Retina (tissue), 1 donor: ENCODE data around the gene IDI1.

ENCODE experiments used
- DNase-seq: peaks from one replicate; pipeline ENCODE4 v3.0.0-alpha.2; 2016

Gene IDI1

DNA sequence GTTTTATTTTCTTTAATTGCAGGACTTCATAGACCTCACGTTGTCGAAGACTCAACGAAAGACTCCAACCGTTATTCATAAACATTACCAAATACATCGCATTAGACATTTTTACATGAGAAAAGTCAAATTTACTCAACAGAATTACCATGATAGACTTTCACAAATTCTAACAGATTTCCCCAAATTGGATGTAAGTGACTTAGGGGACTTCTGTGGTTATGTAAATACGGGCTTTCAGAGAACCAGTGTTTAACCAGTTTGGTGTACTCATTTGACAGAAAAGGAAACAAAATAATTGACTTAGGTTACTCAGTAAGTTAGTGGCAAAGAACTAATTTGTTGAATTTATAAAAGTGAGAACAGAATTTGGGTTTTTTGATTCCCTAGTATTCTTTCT, 56.5 kb downstream of the IDI1 start:
- DNase-seq: no peak

- DNase-seq: no peak
Observed at GRCh38 chr10:990808-991207, 58.1 kb downstream of the IDI1 start.
